Measurements from ENCODE around the gene ZNF569. TPM values are rescaled to one million over a fixed set of nuclear protein-coding genes. Genes with fewer than 3 reads are reported as not detected.
"Not testable (repeated sequence)": the region's sequence is repeated elsewhere in the genome, so short reads cannot be mapped to it uniquely, and the experiment has no call there.

ZNF569 gene
- total and polyA plus RNA-seq, 2 experiments from 2014 or later, result 3.7 to 5.7 TPM

GRCh38 chr19:37413313-37414084 is 53.7 kb downstream of the ZNF569 start:
- no peak for TF ChIP-seq CTCF (IDR thresholded peaks at IDR 0.05; ENCODE audit: low read depth, low read length)
- no peak overlapping the region for H3K27ac ChIP-seq
- H3K36me3 ChIP-seq, result no peaks in the 10 kb centered on the region
- peaks cover 6% of the 10 kb centered on the region for H3K9me3 ChIP-seq (ENCODE audit: low read depth)
- no peaks in the 10 kb centered on the region for H3K4me1 ChIP-seq (ENCODE audit: low read depth)
- DNase-seq (ENCODE audit: low read depth in 1 of 2, low spot score in 1 of 2), result peak in 1 of 2 donors; percentile 2
- no peaks in the 10 kb centered on the region for H3K27me3 ChIP-seq
- no peak overlapping the region for H3K4me3 ChIP-seq

GRCh38 chr19:37412700-37413099 is 54.5 kb downstream of the ZNF569 start:
- H3K27me3 ChIP-seq, result no peaks in the 10 kb centered on the region
- no peak overlapping the region for H3K4me3 ChIP-seq
- H3K36me3 ChIP-seq, result no peaks in the 10 kb centered on the region
- H3K27ac ChIP-seq, result no peak overlapping the region
- no peaks in the 10 kb centered on the region for H3K4me1 ChIP-seq (ENCODE audit: low read depth)
- no peak for DNase-seq (ENCODE audit: low read depth in 1 of 2, low spot score in 1 of 2)
- TF ChIP-seq CTCF (IDR thresholded peaks at IDR 0.05; ENCODE audit: low read depth, low read length), result no peak
- H3K9me3 ChIP-seq (ENCODE audit: low read depth), result peaks cover 6% of the 10 kb centered on the region

- not testable (repeated sequence) for H3K9me3 ChIP-seq (ENCODE audit: low read depth); H3K27ac ChIP-seq; H3K4me1 ChIP-seq (ENCODE audit: low read depth); H3K27me3 ChIP-seq; H3K36me3 ChIP-seq; DNase-seq (ENCODE audit: low read depth in 1 of 2, low spot score in 1 of 2); H3K4me3 ChIP-seq
Observed at GRCh38 chr19:37406140-37406846, 61.0 kb downstream of the ZNF569 start.

GRCh38 chr19:37403403-37403802 is 63.8 kb downstream of the ZNF569 start:
- Histone ChIP-seq H3K27ac (no peak overlapping the region), H3K4me3 (no peak overlapping the region), H3K9me3 (ENCODE audit: low read depth) (no peaks in the 10 kb centered on the region), H3K27me3 (no peaks in the 10 kb centered on the region), H3K36me3 (no peaks in the 10 kb centered on the region), H3K4me1 (ENCODE audit: low read depth) (no peaks in the 10 kb centered on the region)
- no peak for TF ChIP-seq CTCF (IDR thresholded peaks at IDR 0.05; ENCODE audit: low read depth, low read length)
- DNase-seq (ENCODE audit: low read depth in 1 of 2, low spot score in 1 of 2), result no peak

GRCh38 chr19:37401078-37401477 is 66.2 kb downstream of the ZNF569 start:
- no peak for DNase-seq (ENCODE audit: low read depth in 1 of 2, low spot score in 1 of 2)
- no peak overlapping the region for H3K27ac ChIP-seq
- no peaks in the 10 kb centered on the region for H3K4me1 ChIP-seq (ENCODE audit: low read depth)
- no peaks in the 10 kb centered on the region for H3K9me3 ChIP-seq (ENCODE audit: low read depth)
- H3K27me3 ChIP-seq, result no peaks in the 10 kb centered on the region
- no peaks in the 10 kb centered on the region for H3K36me3 ChIP-seq
- TF ChIP-seq CTCF (IDR thresholded peaks at IDR 0.05; ENCODE audit: low read depth, low read length), result no peak
- no peak overlapping the region for H3K4me3 ChIP-seq

- H3K4me3 ChIP-seq; H3K4me1 ChIP-seq (ENCODE audit: low read depth); H3K27me3 ChIP-seq; H3K9me3 ChIP-seq (ENCODE audit: low read depth); DNase-seq (ENCODE audit: low read depth in 1 of 2, low spot score in 1 of 2); H3K36me3 ChIP-seq; H3K27ac ChIP-seq: not testable (repeated sequence)
Observed at GRCh38 chr19:37391399-37391798, 75.8 kb downstream of the ZNF569 start.

Measured in cardiac muscle cell (in vitro differentiated cells and primary cell).